Activated B cell treated with CpG ODN at 0.5 μM for 24 hours (primary cell): ENCODE data around the gene DLG2. TPM values are rescaled to one million over a fixed set of nuclear protein-coding genes. Genes with fewer than 3 reads are reported as not detected.

ENCODE experiments used
- ATAC-seq: fragments of 200-7000 bp; cut with Tn5 transposase; one replicate; pipeline ENCODE4 v1.10.0; 2021; ENCODE audit warnings: low read depth, mild to moderate bottlenecking, moderate library complexity
- CTCF ChIA-PET: fragments of 350-600 bp; sonication (Branson Sonifier 250); formaldehyde crosslinking; loops from one replicate; lab custom pipeline; 2021; ENCODE audit warnings: antibody characterized with exemption; lab: Charles Lee
- POLR2A ChIA-PET: fragments of 350-600 bp; sonication (Branson Sonifier 250); formaldehyde crosslinking; loops from one replicate; lab custom pipeline; 2021; ENCODE audit warnings: antibody characterized with exemption; lab: Charles Lee
- DNase-seq: peaks from one replicate; pipeline ENCODE4 v3.0.0; 2022
- H3K27ac Mint-ChIP-seq: one replicate; pipeline ENCODE4 v1.8.0; 2020; ENCODE audit warnings: mixed read lengths
- H3K27me3 Mint-ChIP-seq: one replicate; pipeline ENCODE4 v1.8.0; 2021; ENCODE audit warnings: mixed read lengths
- H3K36me3 Mint-ChIP-seq: one replicate; pipeline ENCODE4 v1.8.0; 2021; ENCODE audit warnings: low read depth, mixed read lengths
- H3K4me1 Mint-ChIP-seq: one replicate; pipeline ENCODE4 v1.8.0; 2021; ENCODE audit warnings: mixed read lengths
- H3K4me3 Mint-ChIP-seq: one replicate; pipeline ENCODE4 v1.8.0; 2020; ENCODE audit warnings: mild to moderate bottlenecking, mixed read lengths
- H3K9me3 Mint-ChIP-seq: one replicate; pipeline ENCODE4 v1.8.0; 2020; ENCODE audit warnings: mixed read lengths
- intact Hi-C: fragments of 100-400 bp; cut with micrococcal nuclease; formaldehyde crosslinking; loops from one replicate; pipeline ENCODE4 v1.15.1; 2024
- total RNA-seq: library from RNA; stranded (reverse); gene quantifications from 2 replicates; pipeline ENCODE4 v1.2.3, GENCODE V29; 2022
- TF ChIP-seq, protein P1 (sequence below): fragments of 200-600 bp; IDR thresholded peaks from one replicate; pipeline ENCODE4 v1.8.0; 2022; ENCODE audit warnings: antibody characterized with exemption, mild to moderate bottlenecking

The DLG2 gene
- total RNA-seq, 1 donor from 2014 or later: 2.7 TPM

DNA sequence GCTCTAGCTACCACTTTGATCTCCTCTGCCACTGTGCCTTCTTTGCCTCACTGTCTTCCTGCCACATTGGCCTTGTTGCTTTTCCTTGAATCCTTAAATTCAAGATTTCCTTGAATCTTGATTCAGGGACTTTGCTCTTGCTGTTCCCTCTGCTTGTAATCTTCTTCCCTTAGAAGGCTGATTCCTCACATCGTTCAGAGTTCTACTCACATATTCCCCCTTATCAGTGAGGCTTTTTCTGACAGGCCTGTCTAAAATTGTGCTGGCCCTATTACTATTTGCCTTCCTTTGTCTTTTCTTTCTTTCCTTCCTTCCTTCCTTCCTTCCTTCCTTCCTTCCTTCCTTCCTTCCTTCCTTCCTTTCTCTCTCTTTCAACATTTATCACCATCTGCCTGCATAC, 2134.1 kb downstream of the DLG2 start:
- CTCF ChIA-PET: no interaction called here
- intact Hi-C loops: no loop called here
- Mint-ChIP-seq H3K4me3 (no peak overlapping the region), H3K4me1 (no peaks in the 10 kb centered on the region), H3K36me3 (no peaks in the 10 kb centered on the region), H3K9me3 (no peaks in the 10 kb centered on the region), H3K27me3 (peaks cover 12% of the 10 kb centered on the region), H3K27ac (no peak overlapping the region)
- ATAC-seq (no peak), DNase-seq (no peak)
- TF ChIP-seq, protein P1, sequence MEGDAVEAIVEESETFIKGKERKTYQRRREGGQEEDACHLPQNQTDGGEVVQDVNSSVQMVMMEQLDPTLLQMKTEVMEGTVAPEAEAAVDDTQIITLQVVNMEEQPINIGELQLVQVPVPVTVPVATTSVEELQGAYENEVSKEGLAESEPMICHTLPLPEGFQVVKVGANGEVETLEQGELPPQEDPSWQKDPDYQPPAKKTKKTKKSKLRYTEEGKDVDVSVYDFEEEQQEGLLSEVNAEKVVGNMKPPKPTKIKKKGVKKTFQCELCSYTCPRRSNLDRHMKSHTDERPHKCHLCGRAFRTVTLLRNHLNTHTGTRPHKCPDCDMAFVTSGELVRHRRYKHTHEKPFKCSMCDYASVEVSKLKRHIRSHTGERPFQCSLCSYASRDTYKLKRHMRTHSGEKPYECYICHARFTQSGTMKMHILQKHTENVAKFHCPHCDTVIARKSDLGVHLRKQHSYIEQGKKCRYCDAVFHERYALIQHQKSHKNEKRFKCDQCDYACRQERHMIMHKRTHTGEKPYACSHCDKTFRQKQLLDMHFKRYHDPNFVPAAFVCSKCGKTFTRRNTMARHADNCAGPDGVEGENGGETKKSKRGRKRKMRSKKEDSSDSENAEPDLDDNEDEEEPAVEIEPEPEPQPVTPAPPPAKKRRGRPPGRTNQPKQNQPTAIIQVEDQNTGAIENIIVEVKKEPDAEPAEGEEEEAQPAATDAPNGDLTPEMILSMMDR: no peak
- POLR2A ChIA-PET: no interaction called here

DNA sequence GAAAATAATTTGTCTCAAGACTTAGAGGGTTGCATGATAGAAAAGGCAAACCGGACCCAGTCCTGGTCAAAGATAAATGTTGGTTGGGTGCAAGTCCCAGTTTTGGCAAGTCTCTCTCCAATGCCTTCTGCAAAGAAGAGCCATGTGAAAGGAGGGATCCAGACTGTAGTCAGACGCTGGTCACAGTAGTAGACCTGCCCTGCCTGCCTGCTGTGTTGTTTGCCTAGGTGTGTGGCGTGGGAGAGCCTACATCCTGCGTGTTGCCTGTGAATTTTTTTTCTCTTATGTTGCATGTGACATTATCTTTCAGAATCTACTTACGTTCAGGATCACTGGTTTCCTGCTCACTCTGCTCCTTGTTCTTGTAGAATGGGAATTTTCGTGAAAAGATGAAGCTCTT, 2143.3 kb downstream of the DLG2 start:
- DNase-seq (no peak), ATAC-seq (no peak)
- no peaks in the 10 kb centered on the region for H3K9me3 Mint-ChIP-seq
- H3K27me3 Mint-ChIP-seq: peaks cover 13% of the 10 kb centered on the region
- CTCF ChIA-PET: no interaction called here
- no peaks in the 10 kb centered on the region for H3K36me3 Mint-ChIP-seq
- intact Hi-C loops: no loop called here
- POLR2A ChIA-PET: no interaction called here
- H3K4me1 Mint-ChIP-seq: no peaks in the 10 kb centered on the region
- TF ChIP-seq, protein P1: no peak
- H3K4me3 Mint-ChIP-seq: no peak overlapping the region
- H3K27ac Mint-ChIP-seq: no peak overlapping the region

DNA sequence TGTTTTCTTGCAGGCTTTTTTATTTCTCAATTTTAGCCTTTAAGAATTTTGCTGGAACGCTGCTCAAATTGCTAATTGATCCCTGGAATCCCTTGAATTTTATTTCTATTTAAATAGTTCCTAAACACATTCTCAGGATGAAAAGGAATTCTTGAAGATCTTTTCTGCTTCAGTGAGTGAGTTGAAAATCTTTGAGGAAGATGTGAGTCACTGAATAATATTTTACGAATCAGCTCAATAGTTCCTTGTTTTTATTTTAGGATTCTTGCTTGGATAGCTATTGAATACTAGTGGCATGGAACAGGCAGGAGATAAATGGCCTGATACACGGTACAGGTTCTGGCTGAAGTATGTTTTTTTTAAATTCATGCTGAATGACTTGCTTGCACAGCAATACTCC, 2146.3 kb downstream of the DLG2 start:
- peaks cover 9% of the 10 kb centered on the region for H3K27me3 Mint-ChIP-seq
- intact Hi-C loops: no loop called here

DNA sequence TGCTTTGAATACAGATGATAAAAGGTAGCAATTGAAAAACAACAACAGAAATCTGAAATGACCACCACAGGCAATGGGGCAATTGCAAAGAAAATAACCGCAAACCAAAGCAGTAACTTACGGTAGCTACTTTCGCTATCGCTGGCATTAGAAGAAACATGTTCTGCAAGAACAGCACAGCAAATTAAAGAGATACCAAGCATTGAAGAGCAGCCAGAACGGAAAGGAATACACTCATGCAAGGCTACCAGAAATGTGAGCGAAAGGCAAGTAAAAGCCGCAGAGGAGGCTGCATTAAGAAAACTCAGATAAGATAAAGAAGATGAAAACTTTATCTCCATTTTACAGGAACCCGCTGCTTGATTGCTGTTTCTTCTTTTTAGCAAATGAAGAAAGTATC, 2146.9 kb downstream of the DLG2 start:
- H3K4me1 Mint-ChIP-seq: no peaks in the 10 kb centered on the region
- ChIA-PET CTCF (no interaction called here), POLR2A (no interaction called here)
- no peaks in the 10 kb centered on the region for H3K36me3 Mint-ChIP-seq
- no peak overlapping the region for H3K4me3 Mint-ChIP-seq
- intact Hi-C loops: no loop called here
- no peaks in the 10 kb centered on the region for H3K9me3 Mint-ChIP-seq
- TF ChIP-seq, protein P1: no peak
- no peak for DNase-seq
- no peak overlapping the region for H3K27ac Mint-ChIP-seq
- peaks cover 6% of the 10 kb centered on the region for H3K27me3 Mint-ChIP-seq
- ATAC-seq: no peak

More for the DNA sequence above, 2146.3 kb downstream of the DLG2 start:
- no peak for ATAC-seq
- POLR2A ChIA-PET: no interaction called here
- Mint-ChIP-seq H3K27ac (no peak overlapping the region), H3K36me3 (no peaks in the 10 kb centered on the region), H3K4me3 (no peak overlapping the region), H3K9me3 (no peaks in the 10 kb centered on the region), H3K4me1 (no peaks in the 10 kb centered on the region)
- TF ChIP-seq, protein P1: no peak
- DNase-seq: no peak
- CTCF ChIA-PET: no interaction called here

DNA sequence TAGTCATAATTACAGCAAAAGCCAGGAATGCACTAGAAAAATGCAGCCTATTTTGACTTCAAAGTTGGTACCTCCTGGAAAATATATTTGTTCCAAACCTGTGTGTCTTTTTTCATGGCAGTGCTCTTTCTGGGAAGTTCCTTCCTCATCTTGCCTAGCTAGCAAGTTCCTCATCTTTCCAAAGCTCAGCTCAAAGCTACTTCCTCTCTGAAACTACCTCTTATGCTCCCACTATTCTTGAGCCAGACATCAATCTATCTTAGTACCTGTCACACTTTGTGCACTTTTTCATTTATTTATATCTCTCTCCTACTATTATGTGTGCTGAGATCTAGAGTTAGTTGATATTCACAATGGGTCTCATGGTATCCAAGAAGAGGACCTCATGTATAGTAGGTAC, 2149.4 kb downstream of the DLG2 start:
- DNase-seq (no peak), ATAC-seq (no peak)
- H3K9me3 Mint-ChIP-seq: no peaks in the 10 kb centered on the region
- intact Hi-C loops: no loop called here
- ChIA-PET CTCF (interaction anchor here (0.6 kb wide), 1 partner anchor 610 kb away, joined by 3 read pairs; no protein-coding TSS in a partner anchor), POLR2A (no interaction called here)
- H3K4me3 Mint-ChIP-seq: no peak overlapping the region
- H3K36me3 Mint-ChIP-seq: no peaks in the 10 kb centered on the region
- TF ChIP-seq, protein P1: no peak
- peaks cover 11% of the 10 kb centered on the region for H3K27me3 Mint-ChIP-seq
- no peaks in the 10 kb centered on the region for H3K4me1 Mint-ChIP-seq
- H3K27ac Mint-ChIP-seq: no peak overlapping the region
